ENCODE results near the gene NEDD4. TPM values are rescaled to one million over a fixed set of nuclear protein-coding genes. Genes with fewer than 3 reads are reported as not detected.
A peak's percentile ranks its signal among the peaks of the same experiment; 100 is the strongest.
"Not testable (repeated sequence)": the region's sequence is repeated elsewhere in the genome, so short reads cannot be mapped to it uniquely, and the experiment has no call there.

NEDD4 gene
- total and polyA plus RNA-seq, 4 donors = 3.5 to 22.0 (median 7.7) TPM

- H3K36me3 ChIP-seq (ENCODE audit: control insufficient read depth in 4 of 4, insufficient read depth in 4 of 4, low read length in 4 of 4) = peaks cover 0 to 4% (median 0%) of the 10 kb centered on the region in 4 donors
- no peaks in the 10 kb centered on the region for H3K27me3 ChIP-seq (ENCODE audit: control insufficient read depth in 3 of 3, insufficient read depth in 3 of 3, low read length in 2 of 3)
- peak in 1 of 3 donors; percentile 14 for DNase-seq
These were observed 38.4 kb downstream of the NEDD4 start for GRCh38 chr15:55954862-55955605.

GRCh38 chr15:55952501-55953274, 40.7 kb downstream of the NEDD4 start:
- H3K9me3 ChIP-seq (ENCODE audit: control insufficient read depth in 4 of 4, insufficient read depth in 3 of 4, low read length in 3 of 4); DNase-seq; H3K4me1 ChIP-seq (ENCODE audit: control insufficient read depth in 5 of 5, insufficient read depth in 5 of 5, low read length in 5 of 5); H3K4me3 ChIP-seq; H3K9ac ChIP-seq (ENCODE audit: insufficient read depth in 1 of 2, low read length in 2 of 2); H3K27ac ChIP-seq (ENCODE audit: low read depth in 1 of 2, low read length in 1 of 2); H3K36me3 ChIP-seq (ENCODE audit: control insufficient read depth in 4 of 4, insufficient read depth in 4 of 4, low read length in 4 of 4); H3K27me3 ChIP-seq (ENCODE audit: control insufficient read depth in 3 of 3, insufficient read depth in 3 of 3, low read length in 2 of 3); ATAC-seq (ENCODE audit: insufficient read depth, low FRiP score): not testable (repeated sequence)
- 94 to 97% methylated on average over 14 of the region's 14 CpGs for WGBS, 2 donors

More at GRCh38 chr15:55954862-55955605, 38.4 kb downstream of the NEDD4 start:
- 93 to 94% methylated on average over 6 of the region's 6 CpGs for WGBS, 2 donors
- no peak for ATAC-seq (ENCODE audit: insufficient read depth, low FRiP score)
- Histone ChIP-seq H3K4me3 (no peak overlapping the region), H3K27ac (ENCODE audit: low read depth in 1 of 2, low read length in 1 of 2) (no peak overlapping the region), H3K9me3 (ENCODE audit: control insufficient read depth in 4 of 4, insufficient read depth in 3 of 4, low read length in 3 of 4) (no peaks in the 10 kb centered on the region), H3K9ac (ENCODE audit: insufficient read depth in 1 of 2, low read length in 2 of 2) (no peak overlapping the region), H3K4me1 (ENCODE audit: control insufficient read depth in 5 of 5, insufficient read depth in 5 of 5, low read length in 5 of 5) (no peaks in the 10 kb centered on the region)
- TF ChIP-seq CTCF (IDR thresholded peaks at IDR 0.05; ENCODE audit: control extremely low read depth, extremely low read depth) = no peak

GRCh38 chr15:55944606-55945005, 48.8 kb downstream of the NEDD4 start:
- not testable (repeated sequence) for H3K4me1 ChIP-seq (ENCODE audit: control insufficient read depth in 5 of 5, insufficient read depth in 5 of 5, low read length in 5 of 5); H3K9me3 ChIP-seq (ENCODE audit: control insufficient read depth in 4 of 4, insufficient read depth in 3 of 4, low read length in 3 of 4); H3K9ac ChIP-seq (ENCODE audit: insufficient read depth in 1 of 2, low read length in 2 of 2); DNase-seq; H3K27ac ChIP-seq (ENCODE audit: low read depth in 1 of 2, low read length in 1 of 2); H3K4me3 ChIP-seq; ATAC-seq (ENCODE audit: insufficient read depth, low FRiP score); H3K27me3 ChIP-seq (ENCODE audit: control insufficient read depth in 3 of 3, insufficient read depth in 3 of 3, low read length in 2 of 3); H3K36me3 ChIP-seq (ENCODE audit: control insufficient read depth in 4 of 4, insufficient read depth in 4 of 4, low read length in 4 of 4)
- 64 to 80% methylated on average over 2 of the region's 2 CpGs for WGBS, 2 donors

- Histone ChIP-seq H3K4me3 (no peak overlapping the region), H3K9me3 (ENCODE audit: control insufficient read depth in 4 of 4, insufficient read depth in 3 of 4, low read length in 3 of 4) (peaks cover 0 to 9% (median 4%) of the 10 kb centered on the region in 4 donors), H3K36me3 (ENCODE audit: control insufficient read depth in 4 of 4, insufficient read depth in 4 of 4, low read length in 4 of 4) (peaks cover 0 to 10% (median 3%) of the 10 kb centered on the region in 4 donors), H3K9ac (ENCODE audit: insufficient read depth in 1 of 2, low read length in 2 of 2) (no peak overlapping the region), H3K27me3 (ENCODE audit: control insufficient read depth in 3 of 3, insufficient read depth in 3 of 3, low read length in 2 of 3) (no peaks in the 10 kb centered on the region), H3K27ac (ENCODE audit: low read depth in 1 of 2, low read length in 1 of 2) (peak overlapping the region in 1 of 2 donors; percentile 16), H3K4me1 (ENCODE audit: control insufficient read depth in 5 of 5, insufficient read depth in 5 of 5, low read length in 5 of 5) (peaks cover 0 to 3% (median 0%) of the 10 kb centered on the region in 5 donors)
- DNase-seq = peak in 1 of 3 donors; percentile 4
- TF ChIP-seq CTCF (IDR thresholded peaks at IDR 0.05; ENCODE audit: control extremely low read depth, extremely low read depth) = no peak
- WGBS, 2 donors = 18 to 51% methylated on average over 4 of the region's 4 CpGs
- no peak for ATAC-seq (ENCODE audit: insufficient read depth, low FRiP score)
These were observed 51.1 kb downstream of the NEDD4 start for GRCh38 chr15:55942332-55942731.
